ENCODE results near the gene PLPP4.

DNA sequence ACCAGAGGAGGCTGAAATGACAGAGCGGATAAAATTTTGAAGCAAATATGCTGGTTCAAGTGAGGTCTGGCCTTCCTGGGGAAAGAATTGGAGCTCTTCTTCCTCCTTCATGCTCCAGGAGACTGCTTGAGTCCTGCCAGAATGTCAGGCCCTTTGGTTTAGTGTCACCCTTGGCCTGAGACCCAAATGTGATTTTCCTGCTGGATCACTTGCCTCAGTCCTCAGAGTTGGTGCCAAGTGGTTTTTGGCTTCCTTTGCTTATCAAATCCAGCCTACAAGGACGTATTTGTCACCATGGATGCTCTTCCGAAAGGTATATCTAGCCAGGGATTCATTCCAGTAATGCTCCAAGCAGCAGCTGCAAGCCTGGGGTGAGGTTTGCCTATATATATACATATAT, 118.4 kb downstream of the PLPP4 start:
- TF ChIP-seq CSDC2 (CRISPR knock-in tag; IDR thresholded peaks at IDR 0.05), result no peak
- TF ChIP-seq, protein P1, sequence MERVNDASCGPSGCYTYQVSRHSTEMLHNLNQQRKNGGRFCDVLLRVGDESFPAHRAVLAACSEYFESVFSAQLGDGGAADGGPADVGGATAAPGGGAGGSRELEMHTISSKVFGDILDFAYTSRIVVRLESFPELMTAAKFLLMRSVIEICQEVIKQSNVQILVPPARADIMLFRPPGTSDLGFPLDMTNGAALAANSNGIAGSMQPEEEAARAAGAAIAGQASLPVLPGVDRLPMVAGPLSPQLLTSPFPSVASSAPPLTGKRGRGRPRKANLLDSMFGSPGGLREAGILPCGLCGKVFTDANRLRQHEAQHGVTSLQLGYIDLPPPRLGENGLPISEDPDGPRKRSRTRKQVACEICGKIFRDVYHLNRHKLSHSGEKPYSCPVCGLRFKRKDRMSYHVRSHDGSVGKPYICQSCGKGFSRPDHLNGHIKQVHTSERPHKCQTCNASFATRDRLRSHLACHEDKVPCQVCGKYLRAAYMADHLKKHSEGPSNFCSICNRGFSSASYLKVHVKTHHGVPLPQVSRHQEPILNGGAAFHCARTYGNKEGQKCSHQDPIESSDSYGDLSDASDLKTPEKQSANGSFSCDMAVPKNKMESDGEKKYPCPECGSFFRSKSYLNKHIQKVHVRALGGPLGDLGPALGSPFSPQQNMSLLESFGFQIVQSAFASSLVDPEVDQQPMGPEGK (CRISPR knock-in tag; IDR thresholded peaks at IDR 0.05; ENCODE audit: borderline replicate concordance), result no peak
- no peak for TF ChIP-seq ZFP3 (CRISPR knock-in tag; IDR thresholded peaks at IDR 0.05)
- TF ChIP-seq, protein P2, sequence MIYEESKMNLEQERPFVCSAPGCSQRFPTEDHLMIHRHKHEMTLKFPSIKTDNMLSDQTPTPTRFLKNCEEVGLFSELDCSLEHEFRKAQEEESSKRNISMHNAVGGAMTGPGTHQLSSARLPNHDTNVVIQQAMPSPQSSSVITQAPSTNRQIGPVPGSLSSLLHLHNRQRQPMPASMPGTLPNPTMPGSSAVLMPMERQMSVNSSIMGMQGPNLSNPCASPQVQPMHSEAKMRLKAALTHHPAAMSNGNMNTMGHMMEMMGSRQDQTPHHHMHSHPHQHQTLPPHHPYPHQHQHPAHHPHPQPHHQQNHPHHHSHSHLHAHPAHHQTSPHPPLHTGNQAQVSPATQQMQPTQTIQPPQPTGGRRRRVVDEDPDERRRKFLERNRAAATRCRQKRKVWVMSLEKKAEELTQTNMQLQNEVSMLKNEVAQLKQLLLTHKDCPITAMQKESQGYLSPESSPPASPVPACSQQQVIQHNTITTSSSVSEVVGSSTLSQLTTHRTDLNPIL (CRISPR knock-in tag; IDR thresholded peaks at IDR 0.05; ENCODE audit: low read depth), result no peak
- no peak for TF ChIP-seq TCF4 (CRISPR knock-in tag; IDR thresholded peaks at IDR 0.05; ENCODE audit: borderline replicate concordance)
- no peak for TF ChIP-seq ZNF70 (CRISPR knock-in tag; IDR thresholded peaks at IDR 0.05)
- no peak for TF ChIP-seq SNAI2 (CRISPR knock-in tag; IDR thresholded peaks at IDR 0.05)
- no peak for TF ChIP-seq ZFP30 (CRISPR knock-in tag; IDR thresholded peaks at IDR 0.05)
- no peak for TF ChIP-seq OSR1 (CRISPR knock-in tag; IDR thresholded peaks at IDR 0.05)
- no peak for TF ChIP-seq ARNTL (CRISPR knock-in tag; IDR thresholded peaks at IDR 0.05; ENCODE audit: borderline replicate concordance, low read depth)

Measured in SK-N-SH treated with all-trans-retinoic acid at 6 μM for 48 hours (cell line).